PC-3 (cell line): ENCODE data around the gene TEX9. TPM values are rescaled to one million over a fixed set of nuclear protein-coding genes. Genes with fewer than 3 reads are reported as not detected.

Experiments
- ATAC-seq: fragments of 200-7000 bp; cut with Tn5 transposase; 2 replicates; pipeline ENCODE4 v1.9.1; 2020; ENCODE audit warnings: mild to moderate bottlenecking, moderate library complexity
- BruUV-seq: library from RNA; stranded (reverse); fragments of 400-500 nt; replicated peaks from 2 replicates; lab custom pipeline; 2021; lab: Mats Ljungman, UMichigan
- CTCF ChIA-PET: fragments of 300-600 bp; sonication (Branson Sonifier 250); formaldehyde crosslinking; loops from one replicate; lab custom pipeline; 2022; ENCODE audit warnings: antibody characterized with exemption; lab: Charles Lee
- POLR2A ChIA-PET: fragments of 300-600 bp; sonication (Branson Sonifier 250); formaldehyde crosslinking; loops from one replicate; lab custom pipeline; 2022; ENCODE audit warnings: antibody characterized with exemption; ENCODE audit not compliant: unreplicated experiment; lab: Charles Lee
- DNase-seq: peaks from one replicate; pipeline ENCODE4 v3.0.0-alpha.2; 2015
- H2AFZ ChIP-seq: fragments of 300-600 bp; sonication (generic); 2 replicates; pipeline ENCODE4 v1.6.0; 2016; ENCODE audit warnings: antibody characterized with exemption, low read length
- H3F3A ChIP-seq: fragments of 300-600 bp; sonication (generic); one replicate; pipeline ENCODE4 v1.6.0; 2017; ENCODE audit warnings: antibody characterized with exemption, low read length, control low read depth, mild to moderate bottlenecking; ENCODE audit not compliant: unreplicated experiment
- H3K27ac ChIP-seq: fragments of 300-600 bp; sonication (generic); 2 replicates; pipeline ENCODE4 v1.5.1; 2016; ENCODE audit warnings: mild to moderate bottlenecking, low read length
- H3K27me3 ChIP-seq: fragments of 300-600 bp; sonication (generic); 2 replicates; pipeline ENCODE4 v1.6.1; 2016; ENCODE audit warnings: low read length, mixed read lengths
- H3K36me3 ChIP-seq: fragments of 300-600 bp; sonication (generic); 2 replicates; pipeline ENCODE4 v1.6.1; 2016; ENCODE audit warnings: low read depth, mixed run types, low read length, mixed read lengths
- H3K4me1 ChIP-seq: fragments of 300-600 bp; sonication (generic); 2 replicates; pipeline ENCODE4 v1.5.1; 2016; ENCODE audit warnings: low read length; ENCODE audit not compliant: insufficient read depth
- H3K4me2 ChIP-seq: fragments of 300-600 bp; sonication (generic); 2 replicates; pipeline ENCODE4 v1.6.0; 2016; ENCODE audit warnings: low read length
- H3K4me3 ChIP-seq: fragments of 300-600 bp; sonication (generic); 2 replicates; pipeline ENCODE4 v1.5.1; 2016; ENCODE audit warnings: mild to moderate bottlenecking, low read length, mixed read lengths
- H3K79me2 ChIP-seq: fragments of 300-600 bp; sonication (generic); 2 replicates; pipeline ENCODE4 v1.6.1; 2017; ENCODE audit warnings: low read length, mixed read lengths
- H3K9ac ChIP-seq: fragments of 300-600 bp; sonication (generic); 2 replicates; pipeline ENCODE4 v1.6.0; 2016; ENCODE audit warnings: mild to moderate bottlenecking, low read length
- H3K9me2 ChIP-seq: fragments of 300-600 bp; sonication (generic); replicated peaks from 2 replicates; pipeline ENCODE4 v1.6.1; 2016; ENCODE audit warnings: mixed run types, low read length, mixed read lengths
- H3K9me3 ChIP-seq: fragments of 300-600 bp; sonication (generic); 2 replicates; pipeline ENCODE4 v1.6.1; 2016; ENCODE audit warnings: low read length, mixed read lengths
- H4K20me1 ChIP-seq: fragments of 300-600 bp; sonication (generic); 2 replicates; pipeline ENCODE4 v1.6.1; 2016; ENCODE audit warnings: low read length, mixed read lengths
- EZH2 ChIP-seq: fragments of 300-600 bp; sonication (generic); IDR thresholded peaks from one replicate; pipeline ENCODE4 v1.6.1; 2017; ENCODE audit warnings: antibody characterized with exemption, mild to moderate bottlenecking, low read length; ENCODE audit not compliant: unreplicated experiment
- EZH2phosphoT487 ChIP-seq: fragments of 300-600 bp; sonication (generic); IDR thresholded peaks from 2 replicates; pipeline ENCODE4 v1.6.1; 2018; ENCODE audit warnings: mild to moderate bottlenecking, antibody characterized with exemption, low read length, borderline replicate concordance
- intact Hi-C: fragments of 100-400 bp; cut with micrococcal nuclease; formaldehyde crosslinking; loops from 2 replicates; pipeline ENCODE4 v1.9.0; 2023
- total RNA-seq: library from RNA; depleted of rRNA; stranded (reverse); fragments of >200 nt; gene quantifications from 2 replicates; pipeline ENCODE4 v1.2.3, GENCODE V29; 2014
- TF ChIP-seq, protein P1 (sequence below): fragments of 300-600 bp; sonication (generic); conservative IDR thresholded peaks from 2 replicates; pipeline ENCODE4 v1.5.1; 2017; ENCODE audit warnings: antibody characterized with exemption, low read depth, mild to moderate bottlenecking, low read length

Gene TEX9
- total RNA-seq, 1 experiment from 2014 or later: 3.3 TPM

DNA sequence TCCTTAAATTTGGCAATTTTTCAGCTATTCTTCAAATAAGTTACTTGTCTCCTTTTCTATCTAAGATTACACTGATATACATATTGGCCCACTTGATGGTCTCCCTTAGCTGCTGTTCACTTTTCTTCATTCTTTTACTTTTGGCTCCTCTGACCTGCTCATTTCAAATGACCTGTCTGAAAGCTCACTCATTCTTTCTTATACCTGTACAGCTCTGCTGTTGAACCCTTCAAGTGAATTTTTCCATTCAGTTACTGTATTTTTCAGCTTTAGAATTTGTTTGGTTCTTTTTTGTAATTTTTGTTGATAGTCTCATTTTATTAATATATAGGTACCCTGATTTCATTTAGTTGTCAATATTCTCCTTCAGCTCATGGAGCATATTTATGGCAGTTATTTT lies 60.0 kb downstream of the TEX9 start:
- DNase-seq: no peak
- no TSS peak for BruUV-seq
- intact Hi-C loops: no loop called here
- H3K79me2 ChIP-seq: no peaks in the 10 kb centered on the region
- peaks cover 6% of the 10 kb centered on the region for H3K36me3 ChIP-seq
- H3K4me3 ChIP-seq: no peak overlapping the region
- no peaks in the 10 kb centered on the region for H4K20me1 ChIP-seq
- POLR2A ChIA-PET: no interaction called here
- H3K27ac ChIP-seq: no peak overlapping the region
- H3K9me3 ChIP-seq: no peaks in the 10 kb centered on the region
- H3K9me2 ChIP-seq: no peaks in the 10 kb centered on the region
- H3K9ac ChIP-seq: no peak overlapping the region
- no peak overlapping the region for H2AFZ ChIP-seq
- H3K4me2 ChIP-seq: no peak overlapping the region
- no peaks in the 10 kb centered on the region for H3F3A ChIP-seq
- ATAC-seq: no peak
- H3K4me1 ChIP-seq: no peaks in the 10 kb centered on the region
- TF ChIP-seq EZH2phosphoT487: no peak
- TF ChIP-seq, protein P1, sequence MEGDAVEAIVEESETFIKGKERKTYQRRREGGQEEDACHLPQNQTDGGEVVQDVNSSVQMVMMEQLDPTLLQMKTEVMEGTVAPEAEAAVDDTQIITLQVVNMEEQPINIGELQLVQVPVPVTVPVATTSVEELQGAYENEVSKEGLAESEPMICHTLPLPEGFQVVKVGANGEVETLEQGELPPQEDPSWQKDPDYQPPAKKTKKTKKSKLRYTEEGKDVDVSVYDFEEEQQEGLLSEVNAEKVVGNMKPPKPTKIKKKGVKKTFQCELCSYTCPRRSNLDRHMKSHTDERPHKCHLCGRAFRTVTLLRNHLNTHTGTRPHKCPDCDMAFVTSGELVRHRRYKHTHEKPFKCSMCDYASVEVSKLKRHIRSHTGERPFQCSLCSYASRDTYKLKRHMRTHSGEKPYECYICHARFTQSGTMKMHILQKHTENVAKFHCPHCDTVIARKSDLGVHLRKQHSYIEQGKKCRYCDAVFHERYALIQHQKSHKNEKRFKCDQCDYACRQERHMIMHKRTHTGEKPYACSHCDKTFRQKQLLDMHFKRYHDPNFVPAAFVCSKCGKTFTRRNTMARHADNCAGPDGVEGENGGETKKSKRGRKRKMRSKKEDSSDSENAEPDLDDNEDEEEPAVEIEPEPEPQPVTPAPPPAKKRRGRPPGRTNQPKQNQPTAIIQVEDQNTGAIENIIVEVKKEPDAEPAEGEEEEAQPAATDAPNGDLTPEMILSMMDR: no peak
- CTCF ChIA-PET: no interaction called here
- no peaks in the 10 kb centered on the region for H3K27me3 ChIP-seq

DNA sequence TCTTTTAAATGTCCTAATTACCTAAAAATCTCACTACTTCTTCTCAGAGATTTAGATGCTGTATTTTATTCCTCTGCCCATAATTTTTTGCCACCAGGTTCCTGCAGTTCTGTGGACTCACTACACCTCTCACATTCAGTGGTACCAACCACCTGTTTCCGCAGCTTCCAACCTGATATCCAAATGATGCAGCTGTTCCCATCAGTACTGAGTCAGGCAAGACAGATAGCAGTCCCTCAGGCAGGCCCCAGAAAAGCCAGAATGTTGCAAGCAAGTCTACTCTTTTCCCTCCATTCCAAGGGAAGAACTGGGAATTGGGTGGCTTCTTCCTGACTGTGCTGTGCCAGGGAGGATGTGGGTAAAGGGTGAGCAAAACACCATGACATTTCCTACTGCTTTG lies 60.8 kb downstream of the TEX9 start:
- Histone ChIP-seq H3K4me3 (no peak overlapping the region), H3K79me2 (no peaks in the 10 kb centered on the region), H3K9ac (no peak overlapping the region), H3K27ac (no peak overlapping the region), H3K9me2 (no peaks in the 10 kb centered on the region), H3K36me3 (peaks cover 6% of the 10 kb centered on the region), H4K20me1 (no peaks in the 10 kb centered on the region), H3K27me3 (no peaks in the 10 kb centered on the region), H3K9me3 (no peaks in the 10 kb centered on the region), H2AFZ (no peak overlapping the region), H3F3A (no peaks in the 10 kb centered on the region), H3K4me1 (no peaks in the 10 kb centered on the region), H3K4me2 (no peak overlapping the region)
- CTCF ChIA-PET: no interaction called here
- intact Hi-C loops: no loop called here
- no peak for TF ChIP-seq EZH2phosphoT487
- no peak for TF ChIP-seq EZH2
- TF ChIP-seq, protein P1: no peak
- no TSS peak for BruUV-seq
- POLR2A ChIA-PET: interaction anchor here (0.7 kb wide), 1 partner anchor 77 kb away, joined by 3 read pairs; no protein-coding TSS in a partner anchor
- DNase-seq (no peak), ATAC-seq (no peak)

DNA sequence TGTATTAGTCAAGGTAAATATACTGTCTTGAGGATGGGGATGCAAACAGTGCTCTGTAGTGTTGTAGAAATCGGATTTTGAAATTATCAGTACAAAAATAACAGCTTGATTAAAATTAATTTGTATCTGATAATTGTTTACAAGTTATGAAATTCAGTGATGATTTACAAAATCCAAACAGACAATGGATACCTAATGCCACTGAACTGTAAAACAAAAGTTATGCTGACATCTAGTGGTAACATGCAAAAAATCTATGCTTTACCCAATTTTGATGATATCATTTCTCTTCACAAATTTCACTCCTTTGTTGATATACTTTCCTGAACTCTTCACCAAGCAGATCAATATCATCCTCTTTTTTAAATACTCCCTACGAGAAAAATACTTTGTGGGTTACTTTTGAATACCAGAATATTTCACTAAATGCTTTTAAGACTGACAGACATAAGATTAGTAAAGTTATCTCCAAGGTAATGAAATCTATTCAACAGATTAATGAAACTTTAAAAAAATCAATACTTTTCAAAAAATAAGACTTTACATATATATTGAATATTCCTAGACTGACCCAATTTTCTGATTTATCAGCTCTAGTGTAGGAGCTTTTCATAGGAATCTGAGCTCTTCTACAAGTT lies 63.7 kb downstream of the TEX9 start:
- ChIA-PET POLR2A (interaction anchor here (0.5 kb wide), 1 partner anchor 139 kb away, joined by 4 read pairs; no protein-coding TSS in a partner anchor), CTCF (no interaction called here)
- Histone ChIP-seq H4K20me1 (no peaks in the 10 kb centered on the region), H3K79me2 (no peaks in the 10 kb centered on the region), H3K36me3 (peaks cover 6% of the 10 kb centered on the region), H3K9me2 (no peaks in the 10 kb centered on the region), H3K27me3 (no peaks in the 10 kb centered on the region), H3K27ac (no peak overlapping the region), H3K9me3 (no peaks in the 10 kb centered on the region), H3K4me3 (no peak overlapping the region), H3K4me1 (no peaks in the 10 kb centered on the region), H2AFZ (no peak overlapping the region), H3K4me2 (no peak overlapping the region), H3K9ac (no peak overlapping the region), H3F3A (no peaks in the 10 kb centered on the region)
- BruUV-seq: no TSS peak
- peak; percentile 53 for DNase-seq
- intact Hi-C loops: loop anchor here (1.0 to 2.0 kb wide), 3 partner anchors 64 to 183 kb away; partner anchors contain the start of gene TEX9
- TF ChIP-seq, protein P1: peak; percentile 66
- no peak for TF ChIP-seq EZH2
- ATAC-seq: no peak
